Ascending aorta (tissue), 2 donors: ENCODE data around the gene CDH20. TPM values are rescaled to one million over a fixed set of nuclear protein-coding genes. Genes with fewer than 3 reads are reported as not detected.

Experiments
- DNase-seq, 2 donors: peaks; one replicate each; pipeline ENCODE4 v3.0.0-alpha.2; 2019; ENCODE audit warnings: low spot score in 2 of 2
- H3K27ac ChIP-seq, 2 donors: fragments of 200-600 bp; sonication (generic); one replicate each; pipeline ENCODE4 v1.5.1; 2016 to 2017; ENCODE audit warnings: mild to moderate bottlenecking in 1 of 2
- H3K27me3 ChIP-seq: fragments of 200-600 bp; sonication (generic); one replicate; pipeline ENCODE4 v1.5.1; 2017
- H3K36me3 ChIP-seq, 2 donors: fragments of 200-600 bp; sonication (generic); one replicate each; pipeline ENCODE4 v1.5.1; 2016
- H3K4me1 ChIP-seq, 2 donors: fragments of 200-600 bp; sonication (generic); one replicate each; pipeline ENCODE4 v1.5.1; 2016 to 2017; ENCODE audit warnings: mild to moderate bottlenecking in 1 of 2
- H3K4me3 ChIP-seq, 2 donors: fragments of 200-600 bp; sonication (generic); one replicate each; pipeline ENCODE4 v1.5.1; 2016 to 2017; ENCODE audit warnings: mild to moderate bottlenecking in 1 of 2
- H3K9me3 ChIP-seq, 2 donors: fragments of 200-600 bp; sonication (generic); one replicate each; pipeline ENCODE4 v1.5.1; 2016
- CTCF ChIP-seq, 3 experiments: fragments of 200-600 bp in 2 of 3; fragments of 450-650 bp in 1 of 3; sonication (generic) in 2 of 3; IDR thresholded peaks; one replicate each; pipeline ENCODE4 v1.5.1; 2016 to 2019; ENCODE audit warnings: antibody characterized with exemption in 3 of 3, mild to moderate bottlenecking in 1 of 3, moderate library complexity in 1 of 3
- intact Hi-C: fragments of 100-400 bp; cut with DNase I; formaldehyde crosslinking; loops from one replicate; pipeline ENCODE4 v1.15.1; 2023
- total RNA-seq: library from RNA; depleted of rRNA; stranded (reverse); fragments of >200 nt; gene quantifications from one replicate; pipeline ENCODE4 v1.1.0, GENCODE V29; 2016

CDH20 gene
- total RNA-seq, 1 donor from 2014 or later: not detected

- Histone ChIP-seq H3K27me3 (no peaks in the 10 kb centered on the region), H3K9me3 (no peaks in the 10 kb centered on the region), H3K27ac (no peak overlapping the region), H3K36me3 (no peaks in the 10 kb centered on the region), H3K4me1 (no peaks in the 10 kb centered on the region), H3K4me3 (no peak overlapping the region)
- DNase-seq: no peak
- intact Hi-C loops: no loop called here
- TF ChIP-seq CTCF (IDR thresholded peaks at IDR 0.05): no peak
Observed at GRCh38 chr18:61400716-61401115, 67.5 kb downstream of the CDH20 start.

GRCh38 chr18:61402726-61403125 is 69.5 kb downstream of the CDH20 start:
- TF ChIP-seq CTCF (IDR thresholded peaks at IDR 0.05): no peak
- no peaks in the 10 kb centered on the region for H3K27me3 ChIP-seq
- intact Hi-C loops: no loop called here
- H3K27ac ChIP-seq: no peak overlapping the region
- H3K4me3 ChIP-seq: no peak overlapping the region
- DNase-seq: no peak
- no peaks in the 10 kb centered on the region for H3K36me3 ChIP-seq
- no peaks in the 10 kb centered on the region for H3K4me1 ChIP-seq
- no peaks in the 10 kb centered on the region for H3K9me3 ChIP-seq

- intact Hi-C loops: no loop called here
- H3K4me3 ChIP-seq: no peak overlapping the region
Observed at GRCh38 chr18:61413396-61413795, 80.2 kb downstream of the CDH20 start.

GRCh38 chr18:61414086-61414485 is 80.9 kb downstream of the CDH20 start:
- no peaks in the 10 kb centered on the region for H3K36me3 ChIP-seq
- H3K27ac ChIP-seq: no peak overlapping the region
- intact Hi-C loops: no loop called here
- H3K27me3 ChIP-seq: no peaks in the 10 kb centered on the region
- H3K4me3 ChIP-seq: no peak overlapping the region
- DNase-seq: no peak
- no peaks in the 10 kb centered on the region for H3K4me1 ChIP-seq
- TF ChIP-seq CTCF (IDR thresholded peaks at IDR 0.05): no peak
- H3K9me3 ChIP-seq: no peaks in the 10 kb centered on the region

More at GRCh38 chr18:61413396-61413795, 80.2 kb downstream of the CDH20 start:
- no peak for DNase-seq
- no peak for TF ChIP-seq CTCF (IDR thresholded peaks at IDR 0.05)
- no peaks in the 10 kb centered on the region for H3K4me1 ChIP-seq
- no peaks in the 10 kb centered on the region for H3K36me3 ChIP-seq
- H3K27ac ChIP-seq: no peak overlapping the region
- no peaks in the 10 kb centered on the region for H3K9me3 ChIP-seq
- no peaks in the 10 kb centered on the region for H3K27me3 ChIP-seq

GRCh38 chr18:61419763-61420162 is 86.5 kb downstream of the CDH20 start:
- no peak overlapping the region for H3K4me3 ChIP-seq
- DNase-seq: no peak
- no peaks in the 10 kb centered on the region for H3K36me3 ChIP-seq
- H3K27ac ChIP-seq: no peak overlapping the region
- intact Hi-C loops: no loop called here
- H3K9me3 ChIP-seq: no peaks in the 10 kb centered on the region
- no peaks in the 10 kb centered on the region for H3K27me3 ChIP-seq
- no peaks in the 10 kb centered on the region for H3K4me1 ChIP-seq
- no peak for TF ChIP-seq CTCF (IDR thresholded peaks at IDR 0.05)

GRCh38 chr18:61420218-61420885 is 87.1 kb downstream of the CDH20 start:
- H3K9me3 ChIP-seq: no peaks in the 10 kb centered on the region
- H3K36me3 ChIP-seq: no peaks in the 10 kb centered on the region
- H3K27ac ChIP-seq: no peak overlapping the region
- no peaks in the 10 kb centered on the region for H3K4me1 ChIP-seq
- no peak overlapping the region for H3K4me3 ChIP-seq
- no peaks in the 10 kb centered on the region for H3K27me3 ChIP-seq
- no peak for TF ChIP-seq CTCF (IDR thresholded peaks at IDR 0.05)
- intact Hi-C loops: no loop called here
- DNase-seq: no peak
